Mucosa of stomach (tissue), 1 donor: ENCODE measurements around the gene KCNJ5.
A peak's percentile ranks its signal among the peaks of the same experiment; 100 is the strongest.

Experiments used
- H3K27me3 ChIP-seq: one replicate; pipeline ENCODE4 v1.7.0; 2013; ENCODE audit warnings: mild to moderate bottlenecking, low read length; ENCODE audit not compliant: control insufficient read depth, insufficient read depth
- H3K36me3 ChIP-seq: one replicate; pipeline ENCODE4 v1.7.0; 2013; ENCODE audit warnings: low read length; ENCODE audit not compliant: control insufficient read depth, insufficient read depth
- H3K4me1 ChIP-seq: one replicate; pipeline ENCODE4 v1.7.0; 2013; ENCODE audit warnings: mild to moderate bottlenecking, low read length; ENCODE audit not compliant: control insufficient read depth, insufficient read depth
- H3K4me3 ChIP-seq: one replicate; pipeline ENCODE4 v1.7.0; 2013; ENCODE audit warnings: low read length
- H3K9ac ChIP-seq: one replicate; pipeline ENCODE4 v1.7.0; 2013; ENCODE audit warnings: mild to moderate bottlenecking, low read length, moderate library complexity
- H3K9me3 ChIP-seq: one replicate; pipeline ENCODE4 v1.7.0; 2013; ENCODE audit warnings: mild to moderate bottlenecking, low read length, moderate library complexity; ENCODE audit not compliant: control insufficient read depth
- donor health status: Pancreatic carcinoma.

The KCNJ5 gene

GRCh38 chr11:128902515-128903066 is 11.4 kb downstream of the KCNJ5 start:
- Histone ChIP-seq H3K9me3 (no peaks in the 10 kb centered on the region), H3K27me3 (peaks cover 23% of the 10 kb centered on the region), H3K36me3 (no peaks in the 10 kb centered on the region), H3K4me1 (peaks cover 14% of the 10 kb centered on the region), H3K4me3 (no peak overlapping the region), H3K9ac (no peak overlapping the region)

- no peak overlapping the region for H3K9ac ChIP-seq
- no peak overlapping the region for H3K4me3 ChIP-seq
- H3K27me3 ChIP-seq = peaks cover 23% of the 10 kb centered on the region
- H3K9me3 ChIP-seq = no peaks in the 10 kb centered on the region
- no peaks in the 10 kb centered on the region for H3K36me3 ChIP-seq
- H3K4me1 ChIP-seq = peaks cover 22% of the 10 kb centered on the region
Measured at GRCh38 chr11:128903248-128904061, 12.3 kb downstream of the KCNJ5 start.

- Histone ChIP-seq H3K4me1 (peaks cover 31% of the 10 kb centered on the region), H3K27me3 (peaks cover 23% of the 10 kb centered on the region), H3K9me3 (no peaks in the 10 kb centered on the region)
Measured at GRCh38 chr11:128904303-128904655, 13.1 kb downstream of the KCNJ5 start.

GRCh38 chr11:128904656-128905344 is 13.6 kb downstream of the KCNJ5 start:
- H3K9me3 ChIP-seq = no peaks in the 10 kb centered on the region
- no peaks in the 10 kb centered on the region for H3K36me3 ChIP-seq
- no peak overlapping the region for H3K9ac ChIP-seq
- peaks cover 33% of the 10 kb centered on the region for H3K4me1 ChIP-seq
- peaks cover 23% of the 10 kb centered on the region for H3K27me3 ChIP-seq
- no peak overlapping the region for H3K4me3 ChIP-seq

More at GRCh38 chr11:128904303-128904655, 13.1 kb downstream of the KCNJ5 start:
- no peak overlapping the region for H3K4me3 ChIP-seq
- no peak overlapping the region for H3K9ac ChIP-seq
- H3K36me3 ChIP-seq = no peaks in the 10 kb centered on the region

GRCh38 chr11:128905345-128906184 is 14.4 kb downstream of the KCNJ5 start:
- H3K27me3 ChIP-seq = peaks cover 23% of the 10 kb centered on the region
- peak overlapping the region; percentile 45 for H3K9ac ChIP-seq
- peaks cover 33% of the 10 kb centered on the region for H3K4me1 ChIP-seq
- no peaks in the 10 kb centered on the region for H3K36me3 ChIP-seq
- no peaks in the 10 kb centered on the region for H3K9me3 ChIP-seq
- no peak overlapping the region for H3K4me3 ChIP-seq

- Histone ChIP-seq H3K36me3 (no peaks in the 10 kb centered on the region), H3K27me3 (peaks cover 23% of the 10 kb centered on the region), H3K9ac (no peak overlapping the region), H3K4me3 (no peak overlapping the region), H3K9me3 (no peaks in the 10 kb centered on the region), H3K4me1 (peaks cover 33% of the 10 kb centered on the region)
Measured at GRCh38 chr11:128906185-128907050, 15.3 kb downstream of the KCNJ5 start.

- H3K4me3 ChIP-seq = no peak overlapping the region
- no peaks in the 10 kb centered on the region for H3K36me3 ChIP-seq
- peaks cover 23% of the 10 kb centered on the region for H3K27me3 ChIP-seq
- H3K9me3 ChIP-seq = no peaks in the 10 kb centered on the region
- peaks cover 33% of the 10 kb centered on the region for H3K4me1 ChIP-seq
- no peak overlapping the region for H3K9ac ChIP-seq
Measured at GRCh38 chr11:128907585-128907984, 16.4 kb downstream of the KCNJ5 start.

- Histone ChIP-seq H3K9ac (no peak overlapping the region), H3K4me3 (no peak overlapping the region), H3K4me1 (peaks cover 33% of the 10 kb centered on the region), H3K27me3 (peaks cover 17% of the 10 kb centered on the region), H3K9me3 (no peaks in the 10 kb centered on the region), H3K36me3 (no peaks in the 10 kb centered on the region)
Measured at GRCh38 chr11:128908391-128909246, 17.5 kb downstream of the KCNJ5 start.

GRCh38 chr11:128909438-128910125 is 18.4 kb downstream of the KCNJ5 start:
- no peaks in the 10 kb centered on the region for H3K9me3 ChIP-seq
- H3K4me1 ChIP-seq = peaks cover 27% of the 10 kb centered on the region
- H3K4me3 ChIP-seq = no peak overlapping the region
- no peak overlapping the region for H3K9ac ChIP-seq
- no peaks in the 10 kb centered on the region for H3K36me3 ChIP-seq
- peaks cover 16% of the 10 kb centered on the region for H3K27me3 ChIP-seq

- Histone ChIP-seq H3K9ac (no peak overlapping the region), H3K9me3 (no peaks in the 10 kb centered on the region), H3K4me3 (no peak overlapping the region), H3K4me1 (peaks cover 23% of the 10 kb centered on the region), H3K27me3 (peaks cover 14% of the 10 kb centered on the region), H3K36me3 (no peaks in the 10 kb centered on the region)
Measured at GRCh38 chr11:128910576-128910975, 19.4 kb downstream of the KCNJ5 start.
